Liver (tissue), 3 donors: ENCODE measurements around the gene HEATR5A.

Experiments used
- EGR1 ChIP-seq, 2 donors: IDR thresholded peaks; 2 replicates each; pipeline ENCODE4 v1.6.1; 2016 to 2018; ENCODE audit warnings: antibody characterized with exemption in 2 of 2, low read depth in 2 of 2
- HNF4G ChIP-seq: IDR thresholded peaks from 2 replicates; pipeline ENCODE4 v1.6.1; 2016; ENCODE audit warnings: antibody characterized with exemption
- JUND ChIP-seq, 2 donors: IDR thresholded peaks; 2 replicates each; pipeline ENCODE4 v1.6.1; 2016; ENCODE audit warnings: antibody characterized with exemption in 2 of 2
- NR2F2 ChIP-seq: IDR thresholded peaks from 2 replicates; pipeline ENCODE4 v1.6.1; 2016; ENCODE audit warnings: antibody characterized with exemption
- RAD21 ChIP-seq, 2 donors: IDR thresholded peaks; 2 replicates each; pipeline ENCODE4 v1.6.1; 2016; ENCODE audit warnings: antibody characterized with exemption in 2 of 2, mild to moderate bottlenecking in 2 of 2
- SP1 ChIP-seq: IDR thresholded peaks from 2 replicates; pipeline ENCODE4 v1.6.1; 2018; ENCODE audit warnings: antibody characterized with exemption, mild to moderate bottlenecking
- TAF1 ChIP-seq: conservative IDR thresholded peaks from 2 replicates; pipeline ENCODE4 v1.6.1; 2016; ENCODE audit warnings: antibody characterized with exemption, mild to moderate bottlenecking
- YY1 ChIP-seq: IDR thresholded peaks from 2 replicates; pipeline ENCODE4 v1.6.1; 2016; ENCODE audit warnings: antibody characterized with exemption, mild to moderate bottlenecking
- TF ChIP-seq, protein P1 (sequence below): fragments of 150-350 bp; IDR thresholded peaks from 2 replicates; pipeline ENCODE4 v1.5.1; 2017; ENCODE audit warnings: improper control_type of control experiment, low read depth, low read length; ENCODE audit not compliant: missing input control
- TF ChIP-seq, protein P2 (sequence below): IDR thresholded peaks from 2 replicates; pipeline ENCODE4 v1.6.1; 2016; ENCODE audit warnings: antibody characterized with exemption, mild to moderate bottlenecking
- TF ChIP-seq, protein P3 (sequence below): IDR thresholded peaks from 2 replicates; pipeline ENCODE4 v1.6.1; 2016; ENCODE audit warnings: antibody characterized with exemption
- TF ChIP-seq, protein P4 (sequence below): IDR thresholded peaks from 2 replicates; pipeline ENCODE4 v1.6.1; 2016; ENCODE audit warnings: antibody characterized with exemption
- TF ChIP-seq, protein P5 (sequence below): IDR thresholded peaks from 2 replicates; pipeline ENCODE4 v1.6.1; 2016; ENCODE audit warnings: antibody characterized with exemption
- donor health status: healthy.
- donor health status: healthy.

DNA sequence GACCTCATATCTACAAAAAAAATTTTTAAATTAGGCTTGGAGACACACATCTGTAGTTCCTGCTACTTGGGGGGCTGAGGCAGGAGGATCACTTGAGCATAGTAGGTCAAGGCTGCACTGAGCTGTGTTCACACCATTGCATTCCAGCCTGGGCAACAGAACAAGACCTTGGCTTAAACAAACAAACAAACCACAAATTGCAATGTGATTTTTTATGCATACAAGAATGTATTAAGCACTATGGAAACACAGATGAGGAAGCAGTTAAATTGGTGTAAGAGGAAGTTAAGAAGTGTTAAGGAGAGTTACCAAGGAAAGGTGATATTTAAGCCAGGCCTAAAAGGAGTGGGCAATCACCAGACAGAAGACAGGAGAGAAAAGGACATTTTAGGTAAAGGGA, 129.1 kb downstream of the HEATR5A start:
- TF ChIP-seq, protein P1, sequence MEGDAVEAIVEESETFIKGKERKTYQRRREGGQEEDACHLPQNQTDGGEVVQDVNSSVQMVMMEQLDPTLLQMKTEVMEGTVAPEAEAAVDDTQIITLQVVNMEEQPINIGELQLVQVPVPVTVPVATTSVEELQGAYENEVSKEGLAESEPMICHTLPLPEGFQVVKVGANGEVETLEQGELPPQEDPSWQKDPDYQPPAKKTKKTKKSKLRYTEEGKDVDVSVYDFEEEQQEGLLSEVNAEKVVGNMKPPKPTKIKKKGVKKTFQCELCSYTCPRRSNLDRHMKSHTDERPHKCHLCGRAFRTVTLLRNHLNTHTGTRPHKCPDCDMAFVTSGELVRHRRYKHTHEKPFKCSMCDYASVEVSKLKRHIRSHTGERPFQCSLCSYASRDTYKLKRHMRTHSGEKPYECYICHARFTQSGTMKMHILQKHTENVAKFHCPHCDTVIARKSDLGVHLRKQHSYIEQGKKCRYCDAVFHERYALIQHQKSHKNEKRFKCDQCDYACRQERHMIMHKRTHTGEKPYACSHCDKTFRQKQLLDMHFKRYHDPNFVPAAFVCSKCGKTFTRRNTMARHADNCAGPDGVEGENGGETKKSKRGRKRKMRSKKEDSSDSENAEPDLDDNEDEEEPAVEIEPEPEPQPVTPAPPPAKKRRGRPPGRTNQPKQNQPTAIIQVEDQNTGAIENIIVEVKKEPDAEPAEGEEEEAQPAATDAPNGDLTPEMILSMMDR: no peak
- TF ChIP-seq, protein P2, sequence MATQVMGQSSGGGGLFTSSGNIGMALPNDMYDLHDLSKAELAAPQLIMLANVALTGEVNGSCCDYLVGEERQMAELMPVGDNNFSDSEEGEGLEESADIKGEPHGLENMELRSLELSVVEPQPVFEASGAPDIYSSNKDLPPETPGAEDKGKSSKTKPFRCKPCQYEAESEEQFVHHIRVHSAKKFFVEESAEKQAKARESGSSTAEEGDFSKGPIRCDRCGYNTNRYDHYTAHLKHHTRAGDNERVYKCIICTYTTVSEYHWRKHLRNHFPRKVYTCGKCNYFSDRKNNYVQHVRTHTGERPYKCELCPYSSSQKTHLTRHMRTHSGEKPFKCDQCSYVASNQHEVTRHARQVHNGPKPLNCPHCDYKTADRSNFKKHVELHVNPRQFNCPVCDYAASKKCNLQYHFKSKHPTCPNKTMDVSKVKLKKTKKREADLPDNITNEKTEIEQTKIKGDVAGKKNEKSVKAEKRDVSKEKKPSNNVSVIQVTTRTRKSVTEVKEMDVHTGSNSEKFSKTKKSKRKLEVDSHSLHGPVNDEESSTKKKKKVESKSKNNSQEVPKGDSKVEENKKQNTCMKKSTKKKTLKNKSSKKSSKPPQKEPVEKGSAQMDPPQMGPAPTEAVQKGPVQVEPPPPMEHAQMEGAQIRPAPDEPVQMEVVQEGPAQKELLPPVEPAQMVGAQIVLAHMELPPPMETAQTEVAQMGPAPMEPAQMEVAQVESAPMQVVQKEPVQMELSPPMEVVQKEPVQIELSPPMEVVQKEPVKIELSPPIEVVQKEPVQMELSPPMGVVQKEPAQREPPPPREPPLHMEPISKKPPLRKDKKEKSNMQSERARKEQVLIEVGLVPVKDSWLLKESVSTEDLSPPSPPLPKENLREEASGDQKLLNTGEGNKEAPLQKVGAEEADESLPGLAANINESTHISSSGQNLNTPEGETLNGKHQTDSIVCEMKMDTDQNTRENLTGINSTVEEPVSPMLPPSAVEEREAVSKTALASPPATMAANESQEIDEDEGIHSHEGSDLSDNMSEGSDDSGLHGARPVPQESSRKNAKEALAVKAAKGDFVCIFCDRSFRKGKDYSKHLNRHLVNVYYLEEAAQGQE: no peak
- TF ChIP-seq SP1 (no peak), RAD21 (IDR thresholded peaks at IDR 0.05) (no peak), EGR1 (IDR thresholded peaks at IDR 0.05; ENCODE audit: low read depth in 2 of 2) (no peak), YY1 (no peak), TAF1 (no peak), JUND (IDR thresholded peaks at IDR 0.05) (no peak), HNF4G (no peak), NR2F2 (no peak)
- TF ChIP-seq, protein P3, sequence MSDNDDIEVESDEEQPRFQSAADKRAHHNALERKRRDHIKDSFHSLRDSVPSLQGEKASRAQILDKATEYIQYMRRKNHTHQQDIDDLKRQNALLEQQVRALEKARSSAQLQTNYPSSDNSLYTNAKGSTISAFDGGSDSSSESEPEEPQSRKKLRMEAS: no peak
- TF ChIP-seq, protein P4, sequence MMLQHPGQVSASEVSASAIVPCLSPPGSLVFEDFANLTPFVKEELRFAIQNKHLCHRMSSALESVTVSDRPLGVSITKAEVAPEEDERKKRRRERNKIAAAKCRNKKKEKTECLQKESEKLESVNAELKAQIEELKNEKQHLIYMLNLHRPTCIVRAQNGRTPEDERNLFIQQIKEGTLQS: no peak
- TF ChIP-seq, protein P5, sequence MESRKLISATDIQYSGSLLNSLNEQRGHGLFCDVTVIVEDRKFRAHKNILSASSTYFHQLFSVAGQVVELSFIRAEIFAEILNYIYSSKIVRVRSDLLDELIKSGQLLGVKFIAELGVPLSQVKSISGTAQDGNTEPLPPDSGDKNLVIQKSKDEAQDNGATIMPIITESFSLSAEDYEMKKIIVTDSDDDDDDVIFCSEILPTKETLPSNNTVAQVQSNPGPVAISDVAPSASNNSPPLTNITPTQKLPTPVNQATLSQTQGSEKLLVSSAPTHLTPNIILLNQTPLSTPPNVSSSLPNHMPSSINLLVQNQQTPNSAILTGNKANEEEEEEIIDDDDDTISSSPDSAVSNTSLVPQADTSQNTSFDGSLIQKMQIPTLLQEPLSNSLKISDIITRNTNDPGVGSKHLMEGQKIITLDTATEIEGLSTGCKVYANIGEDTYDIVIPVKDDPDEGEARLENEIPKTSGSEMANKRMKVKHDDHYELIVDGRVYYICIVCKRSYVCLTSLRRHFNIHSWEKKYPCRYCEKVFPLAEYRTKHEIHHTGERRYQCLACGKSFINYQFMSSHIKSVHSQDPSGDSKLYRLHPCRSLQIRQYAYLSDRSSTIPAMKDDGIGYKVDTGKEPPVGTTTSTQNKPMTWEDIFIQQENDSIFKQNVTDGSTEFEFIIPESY: no peak
